Transverse colon (tissue), 4 donors: ENCODE results near the gene SEMA3A.

Experiments used
- EP300 ChIP-seq: sonication (generic); formaldehyde crosslinking; IDR thresholded peaks from one replicate; pipeline ENCODE4 v1.6.1; 2017; ENCODE audit warnings: antibody characterized with exemption, low read depth
- POLR2A ChIP-seq: fragments of 450-650 bp; IDR thresholded peaks from one replicate; pipeline ENCODE4 v1.6.1; 2016; ENCODE audit warnings: antibody characterized with exemption, mild to moderate bottlenecking, moderate library complexity
- POLR2AphosphoS5 ChIP-seq, 3 donors: sonication (generic); formaldehyde crosslinking; IDR thresholded peaks; one replicate each; pipeline ENCODE4 v1.6.1; 2016; ENCODE audit warnings: antibody characterized with exemption in 3 of 3
- TF ChIP-seq, protein P1 (sequence below), 5 experiments: fragments of 200-600 bp in 3 of 5; fragments of 450-650 bp in 2 of 5; sonication (generic) in 3 of 5; IDR thresholded peaks; 1 replicate in 2 of 5; 2 replicates in 3 of 5; pipeline ENCODE4 v1.5.1; 2016 to 2017; ENCODE audit warnings: antibody characterized with exemption in 5 of 5, inconsistent platforms in 3 of 5, mild to moderate bottlenecking in 2 of 5, moderate library complexity in 1 of 5

DNA sequence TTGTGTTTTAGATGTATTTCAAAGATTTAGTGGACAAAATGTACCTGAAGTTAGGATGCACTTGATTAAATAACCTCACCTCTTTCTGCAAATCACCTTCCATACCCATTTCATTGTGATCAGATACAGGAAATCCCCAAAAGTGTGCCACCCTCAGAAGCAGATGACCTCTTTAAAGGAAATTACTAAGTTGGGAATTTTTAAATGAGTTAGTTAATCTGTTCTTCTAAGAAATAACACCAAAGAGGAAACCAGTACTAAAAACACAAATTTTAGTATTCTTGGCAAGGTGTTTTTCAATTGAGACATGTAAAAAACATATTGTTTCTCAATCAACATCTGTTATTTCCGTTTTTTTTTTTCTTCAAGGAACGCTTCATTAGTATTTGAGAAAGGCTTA is 4.6 kb upstream of the SEMA3A start:
- TF ChIP-seq POLR2AphosphoS5 (IDR thresholded peaks at IDR 0.05) (no peak), POLR2A (no peak), EP300 (no peak)
- TF ChIP-seq, protein P1, sequence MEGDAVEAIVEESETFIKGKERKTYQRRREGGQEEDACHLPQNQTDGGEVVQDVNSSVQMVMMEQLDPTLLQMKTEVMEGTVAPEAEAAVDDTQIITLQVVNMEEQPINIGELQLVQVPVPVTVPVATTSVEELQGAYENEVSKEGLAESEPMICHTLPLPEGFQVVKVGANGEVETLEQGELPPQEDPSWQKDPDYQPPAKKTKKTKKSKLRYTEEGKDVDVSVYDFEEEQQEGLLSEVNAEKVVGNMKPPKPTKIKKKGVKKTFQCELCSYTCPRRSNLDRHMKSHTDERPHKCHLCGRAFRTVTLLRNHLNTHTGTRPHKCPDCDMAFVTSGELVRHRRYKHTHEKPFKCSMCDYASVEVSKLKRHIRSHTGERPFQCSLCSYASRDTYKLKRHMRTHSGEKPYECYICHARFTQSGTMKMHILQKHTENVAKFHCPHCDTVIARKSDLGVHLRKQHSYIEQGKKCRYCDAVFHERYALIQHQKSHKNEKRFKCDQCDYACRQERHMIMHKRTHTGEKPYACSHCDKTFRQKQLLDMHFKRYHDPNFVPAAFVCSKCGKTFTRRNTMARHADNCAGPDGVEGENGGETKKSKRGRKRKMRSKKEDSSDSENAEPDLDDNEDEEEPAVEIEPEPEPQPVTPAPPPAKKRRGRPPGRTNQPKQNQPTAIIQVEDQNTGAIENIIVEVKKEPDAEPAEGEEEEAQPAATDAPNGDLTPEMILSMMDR (IDR thresholded peaks at IDR 0.05) = no peak
